Measurements from ENCODE around the gene IGF2BP3. TPM values are rescaled to one million over a fixed set of nuclear protein-coding genes. Genes with fewer than 3 reads are reported as not detected.

IGF2BP3 gene
- total and polyA plus RNA-seq, 10 of the 15 experiments (the other 5 are each of a cell fraction or from before 2014, with no cell fraction given), result 4.6 to 61.2 (median 36.9) TPM

- Histone ChIP-seq H3K79me2 (ENCODE audit: control insufficient read depth, insufficient read depth, low read length) (peaks cover 34% of the 10 kb centered on the region), H4K20me1 (ENCODE audit: control insufficient read depth, insufficient read depth) (no peaks in the 10 kb centered on the region), H3K4me3 (no peak overlapping the region), H3K27ac (ENCODE audit: control insufficient read depth, insufficient read depth) (no peak overlapping the region), H3K9ac (ENCODE audit: control insufficient read depth, insufficient read depth, low read length) (no peak overlapping the region), H3K9me3 (replicated peaks; ENCODE audit: control insufficient read depth, insufficient read depth, low read length) (no peaks in the 10 kb centered on the region), H3K4me2 (ENCODE audit: control insufficient read depth, insufficient read depth) (0 out of 2 replicates have a peak overlapping the region, but pooled peaks have one; percentile 0), H3K4me1 (ENCODE audit: control insufficient read depth, insufficient read depth, low read length) (no peaks in the 10 kb centered on the region), H3K27me3 (replicated peaks in 1 of 2; ENCODE audit: control insufficient read depth in 2 of 2, insufficient read depth in 2 of 2, low read length in 1 of 2) (peaks cover 0 to 4% of the 10 kb centered on the region in 2 experiments; a peak in 1 of 4 replicates), H2AFZ (ENCODE audit: control insufficient read depth, low read depth, low read length) (no peak overlapping the region), H3K36me3 (ENCODE audit: control insufficient read depth in 2 of 2, insufficient read depth in 2 of 2, low read length in 1 of 2) (no peaks in the 10 kb centered on the region)
- DNase-seq (ENCODE audit: low read depth, low spot score) (no peak), FAIRE-seq (no peak), ATAC-seq (no peak)
- ChIA-PET POLR2A (interaction anchor here (0.6 to 1.3 kb wide), 4 partner anchors 9 to 54 kb away, joined by 3 read pairs; no protein-coding TSS in a partner anchor), SMC1A (ENCODE audit: uncharacterized antibody, unreplicated experiment) (interaction anchor here (0.8 to 1.6 kb wide), 4 partner anchors 16 to 119 kb away, joined by 3 to 6 read pairs (median 4); no protein-coding TSS in a partner anchor), RAD21 (ENCODE audit: unreplicated experiment) (interaction anchor here (1.7 to 2.2 kb wide), 2 partner anchors 44 to 52 kb away, joined by 5 to 6 read pairs; no protein-coding TSS in a partner anchor), CTCF (interaction anchor here (0.7 kb wide), 1 partner anchor 52 kb away, joined by 3 read pairs; no protein-coding TSS in a partner anchor)
- in situ Hi-C loops (cut with MboI) (no loop called here), intact Hi-C loops (cut with micrococcal nuclease; ENCODE audit: unreplicated experiment) (no loop called here)
- TF ChIP-seq TCF7 (IDR thresholded peaks at IDR 0.05; ENCODE audit: borderline replicate concordance), result no peak
- no peak for TF ChIP-seq ATF7 (IDR thresholded peaks at IDR 0.05; ENCODE audit: low read depth)
- TF ChIP-seq ZBTB40 (IDR thresholded peaks at IDR 0.05; ENCODE audit: borderline replicate concordance), result no peak
- TF ChIP-seq NFIC (IDR thresholded peaks at IDR 0.05; ENCODE audit: low read depth, low read length), result no peak
- no peak for TF ChIP-seq HCFC1 (IDR thresholded peaks at IDR 0.05; ENCODE audit: low read length)
- TF ChIP-seq BCL3 (IDR thresholded peaks at IDR 0.05; ENCODE audit: borderline replicate concordance, insufficient read depth, low read depth, low read length, poor library complexity, severe bottlenecking), result no peak
- no TSS peak for BruUV-seq (replicated peaks)
- 100% methylated on average over 1 of the region's 1 CpG for WGBS (ENCODE audit: insufficient coverage, insufficient replicate concordance, low lambda C conversion rate, missing lambda C conversion rate)
These were observed 6.8 kb upstream of the IGF2BP3 start for GRCh38 chr7:23477157-23477499.

Data from GM12878 (cell line).